ENCODE results near the gene ISOC1.

The ISOC1 gene

GRCh38 chr5:129094087-129094923, at the start of gene ISOC1:
Gene ISOC1 (plus strand): TSS chr5:129094749. CDS start chr5:129094767, 18 bp downstream.
- DNase-seq (ENCODE audit: low read depth, low spot score) = peak; percentile 86

- no peak for DNase-seq (ENCODE audit: low read depth, low spot score)
Measured at GRCh38 chr5:129046151-129046550, 48.4 kb upstream of the ISOC1 start.

- no peak for DNase-seq (ENCODE audit: low read depth, low spot score)
Measured at GRCh38 chr5:129048509-129048908, 46.0 kb upstream of the ISOC1 start.

GRCh38 chr5:129049126-129049799, 45.3 kb upstream of the ISOC1 start:
- DNase-seq (ENCODE audit: low read depth, low spot score) = no peak

- DNase-seq (ENCODE audit: low read depth, low spot score) = no peak
Measured at GRCh38 chr5:129051283-129051682, 43.3 kb upstream of the ISOC1 start.

GRCh38 chr5:129053438-129053837, 41.1 kb upstream of the ISOC1 start:
- no peak for DNase-seq (ENCODE audit: low read depth, low spot score)

GRCh38 chr5:129057329-129057728, 37.2 kb upstream of the ISOC1 start:
- DNase-seq (ENCODE audit: low read depth, low spot score) = no peak

GRCh38 chr5:129061849-129062248, 32.7 kb upstream of the ISOC1 start:
- DNase-seq (ENCODE audit: low read depth, low spot score) = no peak

- DNase-seq (ENCODE audit: low read depth, low spot score) = no peak
Measured at GRCh38 chr5:129063483-129064113, 31.0 kb upstream of the ISOC1 start.

- no peak for DNase-seq (ENCODE audit: low read depth, low spot score)
Measured at GRCh38 chr5:129065721-129066120, 28.8 kb upstream of the ISOC1 start.

GRCh38 chr5:129067745-129068144, 26.8 kb upstream of the ISOC1 start:
- no peak for DNase-seq (ENCODE audit: low read depth, low spot score)

- DNase-seq (ENCODE audit: low read depth, low spot score) = no peak
Measured at GRCh38 chr5:129069292-129069691, 25.3 kb upstream of the ISOC1 start.

- DNase-seq (ENCODE audit: low read depth, low spot score) = no peak
Measured at GRCh38 chr5:129073111-129073510, 21.4 kb upstream of the ISOC1 start.

- no peak for DNase-seq (ENCODE audit: low read depth, low spot score)
Measured at GRCh38 chr5:129074903-129075302, 19.6 kb upstream of the ISOC1 start.

GRCh38 chr5:129077433-129078075, 17.0 kb upstream of the ISOC1 start:
- DNase-seq (ENCODE audit: low read depth, low spot score) = no peak

- no peak for DNase-seq (ENCODE audit: low read depth, low spot score)
Measured at GRCh38 chr5:129078247-129078646, 16.3 kb upstream of the ISOC1 start.

- DNase-seq (ENCODE audit: low read depth, low spot score) = no peak
Measured at GRCh38 chr5:129078660-129079059, 15.9 kb upstream of the ISOC1 start.

- DNase-seq (ENCODE audit: low read depth, low spot score) = no peak
Measured at GRCh38 chr5:129079496-129079895, 15.1 kb upstream of the ISOC1 start.

- DNase-seq (ENCODE audit: low read depth, low spot score) = no peak
Measured at GRCh38 chr5:129080766-129081165, 13.8 kb upstream of the ISOC1 start.

GRCh38 chr5:129082225-129083136, 12.1 kb upstream of the ISOC1 start:
- DNase-seq (ENCODE audit: low read depth, low spot score) = no peak
